ENCODE results near the gene RPP21. TPM values are rescaled to one million over a fixed set of nuclear protein-coding genes. Genes with fewer than 3 reads are reported as not detected.

The RPP21 gene
- total and polyA plus RNA-seq, 10 of the 15 experiments (the other 5 are each of a cell fraction or from before 2014, with no cell fraction given) = 14.3 to 94.6 (median 42.1) TPM

DNA sequence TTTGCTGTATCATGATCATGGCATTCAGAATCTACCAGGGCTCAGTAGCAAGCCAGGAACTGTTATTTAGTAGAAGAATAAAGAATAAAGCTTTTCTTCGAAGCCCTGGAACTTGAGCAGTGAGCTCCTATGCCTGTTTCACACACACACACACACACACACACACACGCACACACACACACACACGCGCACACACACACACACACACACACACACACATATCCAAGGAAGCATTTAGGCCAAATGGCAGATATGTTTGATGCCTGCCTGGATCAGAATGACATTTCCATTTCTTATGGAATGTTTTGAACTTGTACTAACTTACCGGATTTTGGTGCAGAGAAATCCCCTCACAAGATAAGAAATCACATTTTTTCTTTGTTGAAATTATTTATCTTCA is 35.5 kb downstream of the RPP21 start:
- Histone ChIP-seq H4K20me1 (ENCODE audit: control insufficient read depth, insufficient read depth) (no peaks in the 10 kb centered on the region), H3K79me2 (ENCODE audit: control insufficient read depth, insufficient read depth, low read length) (no peaks in the 10 kb centered on the region), H3K4me2 (ENCODE audit: control insufficient read depth, insufficient read depth) (no peak overlapping the region), H3K4me3 (no peak overlapping the region), H3K9me3 (replicated peaks; ENCODE audit: control insufficient read depth, insufficient read depth, low read length) (no peaks in the 10 kb centered on the region; the same call in 2 of the 3 replicates), H3K9ac (ENCODE audit: control insufficient read depth, insufficient read depth, low read length) (no peak overlapping the region), H3K4me1 (ENCODE audit: control insufficient read depth, insufficient read depth, low read length) (no peaks in the 10 kb centered on the region), H3K27ac (ENCODE audit: control insufficient read depth, insufficient read depth) (no peak overlapping the region), H3K36me3 (ENCODE audit: control insufficient read depth in 2 of 2, insufficient read depth in 2 of 2, low read length in 1 of 2) (no peaks in the 10 kb centered on the region), H2AFZ (ENCODE audit: control insufficient read depth, low read depth, low read length) (no peak overlapping the region), H3K27me3 (replicated peaks in 1 of 2; ENCODE audit: control insufficient read depth in 2 of 2, insufficient read depth in 2 of 2, low read length in 1 of 2) (peaks cover 0 to 6% of the 10 kb centered on the region in 2 experiments; a peak in 1 of 4 replicates)
- BruUV-seq (replicated peaks) = no TSS peak
- ChIA-PET SMC1A (ENCODE audit: uncharacterized antibody, unreplicated experiment) (interaction anchor here (1.7 kb wide), 1 partner anchor 61 kb away, joined by 4 read pairs; no protein-coding TSS in a partner anchor), CTCF (interaction anchor here (0.7 to 1.0 kb wide), 4 partner anchors 22 to 161 kb away, joined by 3 to 4 read pairs (median 3); no protein-coding TSS in a partner anchor), RAD21 (ENCODE audit: unreplicated experiment) (no interaction called here), POLR2A (no interaction called here)
- ATAC-seq (no peak), FAIRE-seq (no peak), DNase-seq (ENCODE audit: low read depth, low spot score) (no peak)
- 36% methylated on average over 2 of the region's 5 CpGs for WGBS (ENCODE audit: insufficient coverage, insufficient replicate concordance, low lambda C conversion rate, missing lambda C conversion rate)
- intact Hi-C loops (cut with micrococcal nuclease; ENCODE audit: unreplicated experiment) = no loop called here
- in situ Hi-C loops (cut with MboI) = no loop called here
- TF ChIP-seq PAX8 (IDR thresholded peaks at IDR 0.05) (no peak), CBX5 (IDR thresholded peaks at IDR 0.05; ENCODE audit: low read depth) (no peak), ATF3 (IDR thresholded peaks at IDR 0.05; ENCODE audit: borderline replicate concordance, extremely low read depth, low read depth, low read length) (no peak), NBN (IDR thresholded peaks at IDR 0.05) (no peak), POU2F2 (IDR thresholded peaks at IDR 0.05; ENCODE audit: borderline replicate concordance, low read depth, low read length) (no peak), EGR1 (IDR thresholded peaks at IDR 0.05; ENCODE audit: borderline replicate concordance in 1 of 2, low read depth in 2 of 2, low read length in 2 of 2) (no peak), KLF5 (IDR thresholded peaks at IDR 0.05; ENCODE audit: partially characterized antibody) (no peak), JUNB (IDR thresholded peaks at IDR 0.05) (no peak), HDAC2 (IDR thresholded peaks at IDR 0.05) (no peak), SPI1 (IDR thresholded peaks at IDR 0.05; ENCODE audit: borderline replicate concordance, insufficient read depth, low read depth, low read length) (no peak), ZNF274 (IDR thresholded peaks at IDR 0.05; ENCODE audit: insufficient read depth, insufficient read length) (no peak), SMAD1 (IDR thresholded peaks at IDR 0.05; ENCODE audit: low read depth, partially characterized antibody) (no peak)
- TF ChIP-seq, protein P1, sequence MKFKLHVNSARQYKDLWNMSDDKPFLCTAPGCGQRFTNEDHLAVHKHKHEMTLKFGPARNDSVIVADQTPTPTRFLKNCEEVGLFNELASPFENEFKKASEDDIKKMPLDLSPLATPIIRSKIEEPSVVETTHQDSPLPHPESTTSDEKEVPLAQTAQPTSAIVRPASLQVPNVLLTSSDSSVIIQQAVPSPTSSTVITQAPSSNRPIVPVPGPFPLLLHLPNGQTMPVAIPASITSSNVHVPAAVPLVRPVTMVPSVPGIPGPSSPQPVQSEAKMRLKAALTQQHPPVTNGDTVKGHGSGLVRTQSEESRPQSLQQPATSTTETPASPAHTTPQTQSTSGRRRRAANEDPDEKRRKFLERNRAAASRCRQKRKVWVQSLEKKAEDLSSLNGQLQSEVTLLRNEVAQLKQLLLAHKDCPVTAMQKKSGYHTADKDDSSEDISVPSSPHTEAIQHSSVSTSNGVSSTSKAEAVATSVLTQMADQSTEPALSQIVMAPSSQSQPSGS (IDR thresholded peaks at IDR 0.05; ENCODE audit: low read length) = no peak
- TF ChIP-seq, protein P2, sequence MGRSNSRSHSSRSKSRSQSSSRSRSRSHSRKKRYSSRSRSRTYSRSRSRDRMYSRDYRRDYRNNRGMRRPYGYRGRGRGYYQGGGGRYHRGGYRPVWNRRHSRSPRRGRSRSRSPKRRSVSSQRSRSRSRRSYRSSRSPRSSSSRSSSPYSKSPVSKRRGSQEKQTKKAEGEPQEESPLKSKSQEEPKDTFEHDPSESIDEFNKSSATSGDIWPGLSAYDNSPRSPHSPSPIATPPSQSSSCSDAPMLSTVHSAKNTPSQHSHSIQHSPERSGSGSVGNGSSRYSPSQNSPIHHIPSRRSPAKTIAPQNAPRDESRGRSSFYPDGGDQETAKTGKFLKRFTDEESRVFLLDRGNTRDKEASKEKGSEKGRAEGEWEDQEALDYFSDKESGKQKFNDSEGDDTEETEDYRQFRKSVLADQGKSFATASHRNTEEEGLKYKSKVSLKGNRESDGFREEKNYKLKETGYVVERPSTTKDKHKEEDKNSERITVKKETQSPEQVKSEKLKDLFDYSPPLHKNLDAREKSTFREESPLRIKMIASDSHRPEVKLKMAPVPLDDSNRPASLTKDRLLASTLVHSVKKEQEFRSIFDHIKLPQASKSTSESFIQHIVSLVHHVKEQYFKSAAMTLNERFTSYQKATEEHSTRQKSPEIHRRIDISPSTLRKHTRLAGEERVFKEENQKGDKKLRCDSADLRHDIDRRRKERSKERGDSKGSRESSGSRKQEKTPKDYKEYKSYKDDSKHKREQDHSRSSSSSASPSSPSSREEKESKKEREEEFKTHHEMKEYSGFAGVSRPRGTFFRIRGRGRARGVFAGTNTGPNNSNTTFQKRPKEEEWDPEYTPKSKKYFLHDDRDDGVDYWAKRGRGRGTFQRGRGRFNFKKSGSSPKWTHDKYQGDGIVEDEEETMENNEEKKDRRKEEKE (IDR thresholded peaks at IDR 0.05) = no peak
- TF ChIP-seq, protein P3, sequence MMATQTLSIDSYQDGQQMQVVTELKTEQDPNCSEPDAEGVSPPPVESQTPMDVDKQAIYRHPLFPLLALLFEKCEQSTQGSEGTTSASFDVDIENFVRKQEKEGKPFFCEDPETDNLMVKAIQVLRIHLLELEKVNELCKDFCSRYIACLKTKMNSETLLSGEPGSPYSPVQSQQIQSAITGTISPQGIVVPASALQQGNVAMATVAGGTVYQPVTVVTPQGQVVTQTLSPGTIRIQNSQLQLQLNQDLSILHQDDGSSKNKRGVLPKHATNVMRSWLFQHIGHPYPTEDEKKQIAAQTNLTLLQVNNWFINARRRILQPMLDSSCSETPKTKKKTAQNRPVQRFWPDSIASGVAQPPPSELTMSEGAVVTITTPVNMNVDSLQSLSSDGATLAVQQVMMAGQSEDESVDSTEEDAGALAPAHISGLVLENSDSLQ (IDR thresholded peaks at IDR 0.05) = no peak
- TF ChIP-seq, protein P4, sequence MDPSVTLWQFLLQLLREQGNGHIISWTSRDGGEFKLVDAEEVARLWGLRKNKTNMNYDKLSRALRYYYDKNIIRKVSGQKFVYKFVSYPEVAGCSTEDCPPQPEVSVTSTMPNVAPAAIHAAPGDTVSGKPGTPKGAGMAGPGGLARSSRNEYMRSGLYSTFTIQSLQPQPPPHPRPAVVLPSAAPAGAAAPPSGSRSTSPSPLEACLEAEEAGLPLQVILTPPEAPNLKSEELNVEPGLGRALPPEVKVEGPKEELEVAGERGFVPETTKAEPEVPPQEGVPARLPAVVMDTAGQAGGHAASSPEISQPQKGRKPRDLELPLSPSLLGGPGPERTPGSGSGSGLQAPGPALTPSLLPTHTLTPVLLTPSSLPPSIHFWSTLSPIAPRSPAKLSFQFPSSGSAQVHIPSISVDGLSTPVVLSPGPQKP (IDR thresholded peaks at IDR 0.05; ENCODE audit: low read depth, low read length) = no peak
